ENCODE results near the gene CYP51A1. TPM values are rescaled to one million over a fixed set of nuclear protein-coding genes. Genes with fewer than 3 reads are reported as not detected.
"Not testable (repeated sequence)": the region's sequence is repeated elsewhere in the genome, so short reads cannot be mapped to it uniquely, and the experiment has no call there.

Gene CYP51A1
- total and polyA plus RNA-seq, 8 donors, result 9.6 to 43.5 (median 30.4) TPM

GRCh38 chr7:92149736-92150239 is 15.5 kb upstream of the CYP51A1 start:
- Histone ChIP-seq H3K36me3 (no peaks in the 10 kb centered on the region), H3K27ac (no peak overlapping the region), H3K9me3 (no peaks in the 10 kb centered on the region), H3K27me3 (no peaks in the 10 kb centered on the region), H3K4me3 (no peak overlapping the region), H3K4me1 (no peaks in the 10 kb centered on the region)
- intact Hi-C loops (cut with DNase I), result no loop called here
- DNase-seq (no peak), FAIRE-seq (no peak), ATAC-seq (no peak)
- no peak for TF ChIP-seq CTCF (IDR thresholded peaks at IDR 0.05)
- WGBS, 2 donors, result 88 to 92% methylated on average over 5 of the region's 5 CpGs

GRCh38 chr7:92143192-92143880 is 9.1 kb upstream of the CYP51A1 start:
- intact Hi-C loops (cut with DNase I); H3K9me3 ChIP-seq; H3K27me3 ChIP-seq; ATAC-seq; H3K4me1 ChIP-seq; H3K27ac ChIP-seq; FAIRE-seq; H3K36me3 ChIP-seq; H3K4me3 ChIP-seq: not testable (repeated sequence)
- 90 to 96% methylated on average over 36 to 50 of the region's 50 CpGs for WGBS, 2 donors
- peak in 1 of 6 donors; percentile 55 for DNase-seq

GRCh38 chr7:92142791-92143190 is 8.5 kb upstream of the CYP51A1 start:
- H3K4me1 ChIP-seq; H3K36me3 ChIP-seq; H3K27ac ChIP-seq; H3K27me3 ChIP-seq; DNase-seq; FAIRE-seq; H3K4me3 ChIP-seq; intact Hi-C loops (cut with DNase I); ATAC-seq; H3K9me3 ChIP-seq: not testable (repeated sequence)
- 83 to 87% methylated on average over 9 of the region's 9 CpGs for WGBS, 2 donors

- intact Hi-C loops (cut with DNase I), result no loop called here
- DNase-seq (no peak), FAIRE-seq (no peak), ATAC-seq (no peak)
- Histone ChIP-seq H3K9me3 (no peaks in the 10 kb centered on the region), H3K27me3 (no peaks in the 10 kb centered on the region), H3K36me3 (no peaks in the 10 kb centered on the region), H3K4me3 (no peak overlapping the region), H3K27ac (no peak overlapping the region), H3K4me1 (no peaks in the 10 kb centered on the region)
- whole genome bisulfite sequencing, 2 donors, result 87 to 90% methylated on average over 7 of the region's 7 CpGs
- no peak for TF ChIP-seq CTCF (IDR thresholded peaks at IDR 0.05)
Measured at GRCh38 chr7:92141161-92141560, 6.9 kb upstream of the CYP51A1 start.

GRCh38 chr7:92137557-92137956 is 3.3 kb upstream of the CYP51A1 start:
- no peak for TF ChIP-seq CTCF (IDR thresholded peaks at IDR 0.05)
- intact Hi-C loops (cut with DNase I), result loop anchor here in 1 of 3 donors (10.0 kb wide), 1 partner anchor 307 kb away; the partner anchor contains the start of gene GATAD1
- ATAC-seq (no peak), FAIRE-seq (no peak), DNase-seq (no peak)
- no peaks in the 10 kb centered on the region for H3K9me3 ChIP-seq
- 48 to 50% methylated on average over 2 of the region's 2 CpGs for WGBS, 2 donors
- H3K27me3 ChIP-seq, result no peaks in the 10 kb centered on the region
- H3K36me3 ChIP-seq, result no peaks in the 10 kb centered on the region
- no peak overlapping the region for H3K4me3 ChIP-seq
- no peak overlapping the region for H3K27ac ChIP-seq
- peaks cover 0 to 8% (median 0%) of the 10 kb centered on the region in 3 donors for H3K4me1 ChIP-seq

Measured in pancreas (tissue), 10 donors.